GM12878 (cell line): Measurements from ENCODE around the gene GPR68. TPM values are rescaled to one million over a fixed set of nuclear protein-coding genes. Genes with fewer than 3 reads are reported as not detected.

Experiments
- BCL11A ChIP-seq: IDR thresholded peaks from 2 replicates; pipeline ENCODE4 v1.6.1; 2011; ENCODE audit warnings: low read depth, low read length
- CBFB ChIP-seq: IDR thresholded peaks from 2 replicates; pipeline ENCODE4 v1.6.1; 2016; ENCODE audit warnings: antibody characterized with exemption, low read depth
- CBX5 ChIP-seq: sonication (generic); IDR thresholded peaks from 2 replicates; pipeline ENCODE4 v1.6.1; 2016; ENCODE audit warnings: low read depth, moderate library complexity, mild to moderate bottlenecking, inconsistent platforms
- CHD2 ChIP-seq: IDR thresholded peaks from 2 replicates; pipeline ENCODE4 v1.6.1; 2011; ENCODE audit warnings: low read depth, low read length, improper control_type of control experiment, borderline replicate concordance
- CREB1 ChIP-seq: IDR thresholded peaks from 2 replicates; pipeline ENCODE4 v1.6.1; 2012; ENCODE audit warnings: low read depth, mild to moderate bottlenecking, inconsistent platforms
- CREM ChIP-seq: IDR thresholded peaks from 2 replicates; pipeline ENCODE4 v1.6.1; 2014; ENCODE audit warnings: antibody characterized with exemption, low read depth
- CTCF ChIP-seq, 3 experiments: IDR thresholded peaks in 2 of 3; conservative IDR thresholded peaks in 1 of 3; 2 replicates each; pipeline ENCODE4 v1.5.1; 2011; ENCODE audit warnings: low read depth in 3 of 3, low read length in 3 of 3, mild to moderate bottlenecking in 3 of 3, control low read depth in 2 of 3, moderate library complexity in 2 of 3, inconsistent platforms in 1 of 3, mixed read lengths in 1 of 3; ENCODE audit not compliant: control insufficient read depth in 2 of 3, insufficient read depth in 1 of 3; ENCODE audit errors: extremely low read depth in 1 of 3
- EED ChIP-seq: sonication (generic); IDR thresholded peaks from 2 replicates; pipeline ENCODE4 v1.6.1; 2016; ENCODE audit warnings: antibody characterized with exemption, low read depth
- ETV6 ChIP-seq, 2 experiments: fragments of 450-650 bp in 1 of 2; IDR thresholded peaks in 1 of 2; conservative IDR thresholded peaks in 1 of 2; 2 replicates each; pipeline ENCODE4 v1.6.1; 2014; ENCODE audit warnings: antibody characterized with exemption in 1 of 2, borderline replicate concordance in 1 of 2, low read depth in 1 of 2, mild to moderate bottlenecking in 1 of 2, moderate library complexity in 1 of 2
- GATAD2B ChIP-seq: fragments of 450-650 bp; conservative IDR thresholded peaks from 2 replicates; pipeline ENCODE4 v1.6.1; 2017; ENCODE audit warnings: low read depth, mild to moderate bottlenecking, moderate library complexity
- IKZF1 ChIP-seq: fragments of 450-650 bp; conservative IDR thresholded peaks from 2 replicates; pipeline ENCODE4 v1.6.1; 2017; ENCODE audit warnings: antibody characterized with exemption, mild to moderate bottlenecking
- KLF5 ChIP-seq: fragments of 450-650 bp; IDR thresholded peaks from 2 replicates; pipeline ENCODE4 v1.6.1; 2014; ENCODE audit warnings: mild to moderate bottlenecking; ENCODE audit not compliant: partially characterized antibody
- MAX ChIP-seq: IDR thresholded peaks from 2 replicates; pipeline ENCODE4 v1.6.1; 2012; ENCODE audit warnings: low read depth, low read length, improper control_type of control experiment
- NBN ChIP-seq: fragments of 450-650 bp; IDR thresholded peaks from 2 replicates; pipeline ENCODE4 v1.6.1; 2016
- PKNOX1 ChIP-seq: fragments of 450-650 bp; IDR thresholded peaks from 2 replicates; pipeline ENCODE4 v1.6.1; 2016; ENCODE audit warnings: mild to moderate bottlenecking
- RELA ChIP-seq: fragments of 450-650 bp; IDR thresholded peaks from 2 replicates; pipeline ENCODE4 v1.8.0; 2014; ENCODE audit warnings: borderline replicate concordance; ENCODE audit not compliant: partially characterized antibody
- RUNX3 ChIP-seq: IDR thresholded peaks from 2 replicates; pipeline ENCODE4 v1.6.1; 2012; ENCODE audit warnings: low read length, inconsistent platforms
- ZNF217 ChIP-seq: fragments of 450-650 bp; IDR thresholded peaks from 2 replicates; pipeline ENCODE4 v1.6.1; 2017; ENCODE audit warnings: antibody characterized with exemption, mild to moderate bottlenecking
- ZSCAN29 ChIP-seq: fragments of 450-650 bp; IDR thresholded peaks from 2 replicates; pipeline ENCODE4 v1.6.1; 2017; ENCODE audit warnings: mild to moderate bottlenecking, moderate library complexity
- polyA plus RNA-seq, 11 experiments: library from polyadenylated mRNA; depleted of rRNA in 4 of 11; unstranded in 6 of 11; stranded (reverse) in 5 of 11; fragments of >200 nt; fragmentation: Nextera tagmentation in 4 of 11; fragmentation: Illumina TruSeq in 1 of 11; extraction: Ambion mirVana in 4 of 11; extraction: Trizol in 1 of 11; gene quantifications; 1 replicate in 1 of 11; 2 replicates in 10 of 11; pipeline versions ENCODE4 v1.2.1 to v1.2.3, GENCODE V29; 2011 to 2016; ENCODE audit warnings: inconsistent platforms in 2 of 11, missing spikeins in 2 of 11, low read depth in 1 of 11
- total RNA-seq, 4 experiments: library from RNA; depleted of rRNA in 3 of 4; stranded (reverse); fragments of >200 nt in 3 of 4; fragmentation: Illumina TruSeq in 1 of 4; extraction: Trizol in 1 of 4; gene quantifications; 2 replicates each; pipeline versions ENCODE4 v1.2.1 to v1.2.3, GENCODE V29; 2013 to 2021
- TF ChIP-seq, protein P1 (sequence below): IDR thresholded peaks from 2 replicates; pipeline ENCODE4 v1.6.1; 2011; ENCODE audit warnings: borderline replicate concordance, low read depth, mild to moderate bottlenecking, moderate library complexity, mixed read lengths, low read length; ENCODE audit not compliant: insufficient read depth; ENCODE audit errors: extremely low read length
- TF ChIP-seq, protein P2 (sequence below): fragments of 450-650 bp; IDR thresholded peaks from 2 replicates; pipeline ENCODE4 v1.6.1; 2016; ENCODE audit warnings: mild to moderate bottlenecking
- TF ChIP-seq, protein P3 (sequence below): fragments of 450-650 bp; IDR thresholded peaks from 2 replicates; pipeline ENCODE4 v1.6.1; 2017; ENCODE audit warnings: mild to moderate bottlenecking, low read depth, inconsistent platforms; ENCODE audit not compliant: poor library complexity, severe bottlenecking

The GPR68 gene
- total and polyA plus RNA-seq, 10 of the 15 experiments (the other 5 are each of a cell fraction or from before 2014, with no cell fraction given): 0.06 to 3.4 (median 1.8) TPM

DNA sequence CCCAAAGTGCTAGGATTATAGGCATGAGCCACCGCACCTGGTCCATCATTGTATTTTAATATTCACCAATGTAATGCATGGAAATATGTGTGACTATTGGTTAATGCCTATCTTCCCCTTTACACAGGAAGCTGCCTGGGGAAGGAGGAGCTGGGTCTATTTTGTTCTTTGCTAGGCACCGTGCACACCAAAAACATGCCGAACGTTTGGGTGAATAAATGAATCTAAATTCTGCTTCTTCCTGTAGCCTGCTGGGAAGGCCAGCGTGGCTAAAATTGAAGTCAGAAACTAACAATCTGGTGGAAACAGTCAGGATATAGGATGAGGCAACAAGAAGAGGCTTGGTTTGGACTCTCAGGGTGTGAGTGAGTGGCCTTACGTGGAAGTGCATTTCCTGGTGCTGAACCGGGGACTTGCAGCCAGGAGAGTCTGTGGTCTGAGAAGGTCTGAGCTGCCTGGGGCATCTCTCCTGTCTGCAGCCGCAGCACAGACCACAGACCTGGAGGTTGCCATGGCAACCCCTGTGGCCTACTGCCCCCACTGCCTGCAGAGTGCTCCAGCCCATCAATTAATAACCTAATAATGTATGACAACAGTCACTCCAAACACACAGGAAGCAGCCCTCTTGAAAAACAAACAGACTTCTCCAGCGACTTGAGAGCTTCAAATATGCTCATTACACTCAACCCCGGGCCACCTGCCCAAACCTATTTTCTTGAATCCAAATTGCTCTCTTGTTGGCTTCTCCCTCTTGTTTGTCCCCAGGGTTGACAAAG lies 5.5 kb upstream of the GPR68 start (continued):
- TF ChIP-seq, protein P1, sequence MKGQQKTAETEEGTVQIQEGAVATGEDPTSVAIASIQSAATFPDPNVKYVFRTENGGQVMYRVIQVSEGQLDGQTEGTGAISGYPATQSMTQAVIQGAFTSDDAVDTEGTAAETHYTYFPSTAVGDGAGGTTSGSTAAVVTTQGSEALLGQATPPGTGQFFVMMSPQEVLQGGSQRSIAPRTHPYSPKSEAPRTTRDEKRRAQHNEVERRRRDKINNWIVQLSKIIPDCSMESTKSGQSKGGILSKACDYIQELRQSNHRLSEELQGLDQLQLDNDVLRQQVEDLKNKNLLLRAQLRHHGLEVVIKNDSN: no peak
- TF ChIP-seq ETV6 (conservative IDR thresholded peaks at IDR 0.05 in 1 of 2, IDR thresholded peaks at IDR 0.05 in 1 of 2; ENCODE audit: borderline replicate concordance in 1 of 2, low read depth in 1 of 2): peak in 1 of 2 experiments; percentile 67; a peak in 2 of 4 replicates
- TF ChIP-seq KLF5: no peak
- TF ChIP-seq GATAD2B: peak; percentile 86
- peak; percentile 83; the same call in 1 of the 2 replicates for TF ChIP-seq CBFB
- TF ChIP-seq EED: peak; percentile 70
- TF ChIP-seq BCL11A: peak; percentile 70
- no peak for TF ChIP-seq RELA
- peak; percentile 95 for TF ChIP-seq RUNX3
- peak; percentile 96 for TF ChIP-seq IKZF1
- TF ChIP-seq CBX5: no peak
- TF ChIP-seq, protein P2, sequence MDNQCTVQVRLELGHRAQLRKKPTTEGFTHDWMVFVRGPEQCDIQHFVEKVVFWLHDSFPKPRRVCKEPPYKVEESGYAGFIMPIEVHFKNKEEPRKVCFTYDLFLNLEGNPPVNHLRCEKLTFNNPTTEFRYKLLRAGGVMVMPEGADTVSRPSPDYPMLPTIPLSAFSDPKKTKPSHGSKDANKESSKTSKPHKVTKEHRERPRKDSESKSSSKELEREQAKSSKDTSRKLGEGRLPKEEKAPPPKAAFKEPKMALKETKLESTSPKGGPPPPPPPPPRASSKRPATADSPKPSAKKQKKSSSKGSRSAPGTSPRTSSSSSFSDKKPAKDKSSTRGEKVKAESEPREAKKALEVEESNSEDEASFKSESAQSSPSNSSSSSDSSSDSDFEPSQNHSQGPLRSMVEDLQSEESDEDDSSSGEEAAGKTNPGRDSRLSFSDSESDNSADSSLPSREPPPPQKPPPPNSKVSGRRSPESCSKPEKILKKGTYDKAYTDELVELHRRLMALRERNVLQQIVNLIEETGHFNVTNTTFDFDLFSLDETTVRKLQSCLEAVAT: peak; percentile 72; the same call in 1 of the 2 replicates
- TF ChIP-seq, protein P3, sequence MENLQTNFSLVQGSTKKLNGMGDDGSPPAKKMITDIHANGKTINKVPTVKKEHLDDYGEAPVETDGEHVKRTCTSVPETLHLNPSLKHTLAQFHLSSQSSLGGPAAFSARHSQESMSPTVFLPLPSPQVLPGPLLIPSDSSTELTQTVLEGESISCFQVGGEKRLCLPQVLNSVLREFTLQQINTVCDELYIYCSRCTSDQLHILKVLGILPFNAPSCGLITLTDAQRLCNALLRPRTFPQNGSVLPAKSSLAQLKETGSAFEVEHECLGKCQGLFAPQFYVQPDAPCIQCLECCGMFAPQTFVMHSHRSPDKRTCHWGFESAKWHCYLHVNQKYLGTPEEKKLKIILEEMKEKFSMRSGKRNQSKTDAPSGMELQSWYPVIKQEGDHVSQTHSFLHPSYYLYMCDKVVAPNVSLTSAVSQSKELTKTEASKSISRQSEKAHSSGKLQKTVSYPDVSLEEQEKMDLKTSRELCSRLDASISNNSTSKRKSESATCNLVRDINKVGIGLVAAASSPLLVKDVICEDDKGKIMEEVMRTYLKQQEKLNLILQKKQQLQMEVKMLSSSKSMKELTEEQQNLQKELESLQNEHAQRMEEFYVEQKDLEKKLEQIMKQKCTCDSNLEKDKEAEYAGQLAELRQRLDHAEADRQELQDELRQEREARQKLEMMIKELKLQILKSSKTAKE: peak; percentile 46
- TF ChIP-seq ZSCAN29: peak; percentile 68; the same call in 1 of the 2 replicates
- peak; percentile 69; the same call in 1 of the 2 replicates for TF ChIP-seq ZNF217
- TF ChIP-seq CHD2: peak; percentile 76; the same call in 1 of the 2 replicates
- no peak for TF ChIP-seq CREB1
- TF ChIP-seq CREM: peak; percentile 39; the same call in 1 of the 2 replicates
- peak; percentile 39; the same call in 1 of the 2 replicates for TF ChIP-seq MAX
- TF ChIP-seq NBN: peak; percentile 66
- 0 out of 6 replicates have a peak, but pooled peaks of 1 of the 3 experiments have one; percentile 1 for TF ChIP-seq CTCF (IDR thresholded peaks at IDR 0.05 in 2 of 3, conservative IDR thresholded peaks at IDR 0.05 in 1 of 3; ENCODE audit: control insufficient read depth in 2 of 3, extremely low read depth in 1 of 3, insufficient read depth in 1 of 3, low read depth in 3 of 3, low read length in 3 of 3)
- TF ChIP-seq PKNOX1: peak; percentile 85
